Measurements from ENCODE around the gene SENP6.

GRCh38 chr6:75673884-75674283, 72.2 kb downstream of the SENP6 start:
- TF ChIP-seq CTCF (conservative IDR thresholded peaks at IDR 0.05) (no peak), ZFX (IDR thresholded peaks at IDR 0.05) (no peak)
